ENCODE data around the gene FAM193B. TPM values are rescaled to one million over a fixed set of nuclear protein-coding genes. Genes with fewer than 3 reads are reported as not detected.

The FAM193B gene
- total and polyA plus RNA-seq, 9 of the 15 experiments (the other 6 are each of a cell fraction or from before 2014, with no cell fraction given): 4.4 to 76.4 (median 37.3) TPM

DNA sequence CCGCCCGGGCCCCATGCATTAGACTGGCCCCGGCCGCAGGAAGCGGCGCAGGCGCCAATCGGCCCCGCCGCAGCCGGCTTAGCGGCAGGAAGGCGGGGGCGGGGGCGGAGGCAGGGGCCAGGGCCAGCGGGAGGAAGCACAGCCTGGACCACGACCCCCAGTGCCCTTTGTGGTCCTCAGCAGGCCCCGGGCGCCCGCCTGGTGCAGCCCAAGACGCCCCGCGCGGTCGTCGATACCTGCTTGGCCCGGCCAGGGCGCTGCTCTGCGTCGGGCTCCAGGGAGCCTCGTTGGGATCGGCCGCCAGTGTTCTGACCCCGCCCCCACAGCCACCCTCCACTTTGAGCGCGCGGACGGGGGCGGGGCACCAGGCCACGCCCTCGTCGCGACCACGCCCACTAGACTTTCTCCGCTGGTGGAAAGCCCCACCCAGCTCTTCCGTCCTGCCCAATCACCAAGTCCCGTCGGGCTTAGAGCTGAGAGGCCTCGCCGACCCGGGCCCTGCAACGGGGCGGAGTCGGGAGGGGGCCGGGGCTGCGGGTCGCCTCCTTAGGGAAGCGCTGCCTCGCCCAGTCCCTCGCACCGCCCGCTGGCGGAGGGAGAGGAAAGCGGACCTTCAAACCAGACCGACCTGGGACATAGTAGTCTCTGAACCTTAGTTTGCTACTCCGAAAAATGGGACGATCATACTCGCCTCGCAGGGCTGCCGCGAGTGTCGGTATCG, 56.9 kb downstream of the FAM193B start, which contains the start of gene PDLIM7 (continued):
- TF ChIP-seq, protein P1, sequence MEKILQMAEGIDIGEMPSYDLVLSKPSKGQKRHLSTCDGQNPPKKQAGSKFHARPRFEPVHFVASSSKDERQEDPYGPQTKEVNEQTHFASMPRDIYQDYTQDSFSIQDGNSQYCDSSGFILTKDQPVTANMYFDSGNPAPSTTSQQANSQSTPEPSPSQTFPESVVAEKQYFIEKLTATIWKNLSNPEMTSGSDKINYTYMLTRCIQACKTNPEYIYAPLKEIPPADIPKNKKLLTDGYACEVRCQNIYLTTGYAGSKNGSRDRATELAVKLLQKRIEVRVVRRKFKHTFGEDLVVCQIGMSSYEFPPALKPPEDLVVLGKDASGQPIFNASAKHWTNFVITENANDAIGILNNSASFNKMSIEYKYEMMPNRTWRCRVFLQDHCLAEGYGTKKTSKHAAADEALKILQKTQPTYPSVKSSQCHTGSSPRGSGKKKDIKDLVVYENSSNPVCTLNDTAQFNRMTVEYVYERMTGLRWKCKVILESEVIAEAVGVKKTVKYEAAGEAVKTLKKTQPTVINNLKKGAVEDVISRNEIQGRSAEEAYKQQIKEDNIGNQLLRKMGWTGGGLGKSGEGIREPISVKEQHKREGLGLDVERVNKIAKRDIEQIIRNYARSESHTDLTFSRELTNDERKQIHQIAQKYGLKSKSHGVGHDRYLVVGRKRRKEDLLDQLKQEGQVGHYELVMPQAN (IDR thresholded peaks at IDR 0.05; ENCODE audit: borderline replicate concordance): peak; percentile 23; the same call in 1 of the 2 replicates
- TF ChIP-seq ZNF584 (CRISPR knock-in tag; IDR thresholded peaks at IDR 0.05; ENCODE audit: low read depth): no peak
- TF ChIP-seq FOXA3 (CRISPR knock-in tag; conservative IDR thresholded peaks at IDR 0.05 in 1 of 2, IDR thresholded peaks at IDR 0.05 in 1 of 2): 0 out of 4 replicates have a peak, but pooled peaks of 1 of the 2 experiments have one; percentile 4
- TF ChIP-seq WHSC1 (IDR thresholded peaks at IDR 0.05; ENCODE audit: low read length): no peak
- no peak for TF ChIP-seq ZNF586 (CRISPR knock-in tag; conservative IDR thresholded peaks at IDR 0.05)
- no peak for TF ChIP-seq JUNB (CRISPR knock-in tag; conservative IDR thresholded peaks at IDR 0.05)
- TF ChIP-seq CREBBP (IDR thresholded peaks at IDR 0.05; ENCODE audit: low read depth, low read length): no peak
- TF ChIP-seq, protein P2, sequence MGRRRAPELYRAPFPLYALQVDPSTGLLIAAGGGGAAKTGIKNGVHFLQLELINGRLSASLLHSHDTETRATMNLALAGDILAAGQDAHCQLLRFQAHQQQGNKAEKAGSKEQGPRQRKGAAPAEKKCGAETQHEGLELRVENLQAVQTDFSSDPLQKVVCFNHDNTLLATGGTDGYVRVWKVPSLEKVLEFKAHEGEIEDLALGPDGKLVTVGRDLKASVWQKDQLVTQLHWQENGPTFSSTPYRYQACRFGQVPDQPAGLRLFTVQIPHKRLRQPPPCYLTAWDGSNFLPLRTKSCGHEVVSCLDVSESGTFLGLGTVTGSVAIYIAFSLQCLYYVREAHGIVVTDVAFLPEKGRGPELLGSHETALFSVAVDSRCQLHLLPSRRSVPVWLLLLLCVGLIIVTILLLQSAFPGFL (CRISPR knock-in tag; IDR thresholded peaks at IDR 0.05): no peak
- 0 out of 2 replicates have a peak, but pooled peaks have one; percentile 38 for TF ChIP-seq RNF2 (IDR thresholded peaks at IDR 0.05)
- no peak for TF ChIP-seq NFIX (CRISPR knock-in tag; IDR thresholded peaks at IDR 0.05; ENCODE audit: low read depth)
- no peak for TF ChIP-seq SMARCE1 (IDR thresholded peaks at IDR 0.05)
- TF ChIP-seq BRD4 (IDR thresholded peaks at IDR 0.05): no peak
- no peak for TF ChIP-seq NR4A1 (CRISPR knock-in tag; IDR thresholded peaks at IDR 0.05)
- no peak for TF ChIP-seq NR4A1 (tag; IDR thresholded peaks at IDR 0.05)
- peak; percentile 40 for TF ChIP-seq NCOR1 (IDR thresholded peaks at IDR 0.05)
- peak; percentile 79 to 98; a peak in 3 of 4 replicates for TF ChIP-seq RCOR1 (IDR thresholded peaks at IDR 0.05; ENCODE audit: borderline replicate concordance in 1 of 2, low read depth in 2 of 2, low read length in 2 of 2)
- TF ChIP-seq SMC3 (conservative IDR thresholded peaks at IDR 0.05; ENCODE audit: insufficient read depth, low read depth, low read length): no peak
- 0 out of 2 replicates have a peak, but pooled peaks have one; percentile 1 for TF ChIP-seq ZNF41 (CRISPR knock-in tag; conservative IDR thresholded peaks at IDR 0.05)
- TF ChIP-seq FUS (optimal IDR thresholded peaks at IDR 0.05; ENCODE audit: low read depth, low read length): peak; percentile 83
- no peak for TF ChIP-seq KAT2B (IDR thresholded peaks at IDR 0.05; ENCODE audit: low read depth, low read length)
- TF ChIP-seq, protein P3, sequence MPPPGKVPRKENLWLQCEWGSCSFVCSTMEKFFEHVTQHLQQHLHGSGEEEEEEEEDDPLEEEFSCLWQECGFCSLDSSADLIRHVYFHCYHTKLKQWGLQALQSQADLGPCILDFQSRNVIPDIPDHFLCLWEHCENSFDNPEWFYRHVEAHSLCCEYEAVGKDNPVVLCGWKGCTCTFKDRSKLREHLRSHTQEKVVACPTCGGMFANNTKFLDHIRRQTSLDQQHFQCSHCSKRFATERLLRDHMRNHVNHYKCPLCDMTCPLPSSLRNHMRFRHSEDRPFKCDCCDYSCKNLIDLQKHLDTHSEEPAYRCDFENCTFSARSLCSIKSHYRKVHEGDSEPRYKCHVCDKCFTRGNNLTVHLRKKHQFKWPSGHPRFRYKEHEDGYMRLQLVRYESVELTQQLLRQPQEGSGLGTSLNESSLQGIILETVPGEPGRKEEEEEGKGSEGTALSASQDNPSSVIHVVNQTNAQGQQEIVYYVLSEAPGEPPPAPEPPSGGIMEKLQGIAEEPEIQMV (tag; conservative IDR thresholded peaks at IDR 0.05; ENCODE audit: low read depth): peak; percentile 95
- TF ChIP-seq CBFA2T2 (conservative IDR thresholded peaks at IDR 0.05): peak; percentile 18; the same call in 1 of the 2 replicates
- TF ChIP-seq SREBF1 (IDR thresholded peaks at IDR 0.05; ENCODE audit: borderline replicate concordance, low read depth, low read length): no peak
- TF ChIP-seq NFRKB (IDR thresholded peaks at IDR 0.05; ENCODE audit: low read depth): no peak; the same call in 1 of the 2 replicates
- TF ChIP-seq ZNF668 (CRISPR knock-in tag; IDR thresholded peaks at IDR 0.05): no peak
- no peak for TF ChIP-seq KLF10 (CRISPR knock-in tag; IDR thresholded peaks at IDR 0.05)

Data from K562 (cell line).